RWPE2 (cell line): ENCODE data around the gene MAP7.

Source experiments
- ATAC-seq: fragments of 200-7000 bp; cut with Tn5 transposase; 3 replicates; pipeline ENCODE4 v1.9.1; 2021; ENCODE audit warnings: low read depth
- DNase-seq: peaks from one replicate; pipeline ENCODE4 v3.0.0-alpha.2; 2020; ENCODE audit warnings: low spot score
- H3K27ac ChIP-seq: fragments of 450-650 bp; 2 replicates; pipeline ENCODE4 v1.5.1; 2017; ENCODE audit warnings: mild to moderate bottlenecking; ENCODE audit not compliant: poor library complexity, severe bottlenecking
- H3K27me3 ChIP-seq: fragments of 250-450 bp; sonication (Bioruptor Pico); 2 replicates; pipeline ENCODE4 v1.5.1; 2021; ENCODE audit warnings: mild to moderate bottlenecking, moderate library complexity; ENCODE audit not compliant: insufficient read depth, poor library complexity, severe bottlenecking
- H3K36me3 ChIP-seq: fragments of 250-450 bp; sonication (Bioruptor Pico); 2 replicates; pipeline ENCODE4 v1.5.1; 2020; ENCODE audit warnings: low read depth, mild to moderate bottlenecking, moderate library complexity
- H3K4me1 ChIP-seq: fragments of 250-450 bp; sonication (Bioruptor Pico); 2 replicates; pipeline ENCODE4 v1.5.1; 2021; ENCODE audit warnings: mild to moderate bottlenecking, moderate library complexity; ENCODE audit not compliant: insufficient read depth, poor library complexity, severe bottlenecking
- H3K4me3 ChIP-seq: fragments of 250-450 bp; sonication (Bioruptor Pico); 2 replicates; pipeline ENCODE4 v1.5.1; 2021; ENCODE audit warnings: mild to moderate bottlenecking, moderate library complexity; ENCODE audit not compliant: severe bottlenecking
- H3K9me3 ChIP-seq: fragments of 250-450 bp; sonication (Bioruptor Pico); 2 replicates; pipeline ENCODE4 v1.5.1; 2021; ENCODE audit warnings: mild to moderate bottlenecking, moderate library complexity; ENCODE audit not compliant: severe bottlenecking
- TF ChIP-seq, protein P1 (sequence below): fragments of 450-650 bp; IDR thresholded peaks from one replicate; pipeline ENCODE4 v1.5.1; 2017; ENCODE audit warnings: mild to moderate bottlenecking, moderate library complexity; ENCODE audit not compliant: poor library complexity, severe bottlenecking

The MAP7 gene

GRCh38 chr6:136571496-136571895 is 21.3 kb upstream of the MAP7 start:
- ATAC-seq, result no peak

GRCh38 chr6:136571065-136571464 is 20.8 kb upstream of the MAP7 start:
- no peak for ATAC-seq
- Histone ChIP-seq H3K4me3 (no peak overlapping the region), H3K27me3 (no peaks in the 10 kb centered on the region), H3K36me3 (no peaks in the 10 kb centered on the region), H3K4me1 (no peaks in the 10 kb centered on the region), H3K9me3 (peaks cover 3% of the 10 kb centered on the region), H3K27ac (no peak overlapping the region)
- DNase-seq, result no peak
- TF ChIP-seq, protein P1, sequence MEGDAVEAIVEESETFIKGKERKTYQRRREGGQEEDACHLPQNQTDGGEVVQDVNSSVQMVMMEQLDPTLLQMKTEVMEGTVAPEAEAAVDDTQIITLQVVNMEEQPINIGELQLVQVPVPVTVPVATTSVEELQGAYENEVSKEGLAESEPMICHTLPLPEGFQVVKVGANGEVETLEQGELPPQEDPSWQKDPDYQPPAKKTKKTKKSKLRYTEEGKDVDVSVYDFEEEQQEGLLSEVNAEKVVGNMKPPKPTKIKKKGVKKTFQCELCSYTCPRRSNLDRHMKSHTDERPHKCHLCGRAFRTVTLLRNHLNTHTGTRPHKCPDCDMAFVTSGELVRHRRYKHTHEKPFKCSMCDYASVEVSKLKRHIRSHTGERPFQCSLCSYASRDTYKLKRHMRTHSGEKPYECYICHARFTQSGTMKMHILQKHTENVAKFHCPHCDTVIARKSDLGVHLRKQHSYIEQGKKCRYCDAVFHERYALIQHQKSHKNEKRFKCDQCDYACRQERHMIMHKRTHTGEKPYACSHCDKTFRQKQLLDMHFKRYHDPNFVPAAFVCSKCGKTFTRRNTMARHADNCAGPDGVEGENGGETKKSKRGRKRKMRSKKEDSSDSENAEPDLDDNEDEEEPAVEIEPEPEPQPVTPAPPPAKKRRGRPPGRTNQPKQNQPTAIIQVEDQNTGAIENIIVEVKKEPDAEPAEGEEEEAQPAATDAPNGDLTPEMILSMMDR, result no peak

More at GRCh38 chr6:136571496-136571895, 21.3 kb upstream of the MAP7 start:
- H3K27ac ChIP-seq, result no peak overlapping the region
- no peaks in the 10 kb centered on the region for H3K36me3 ChIP-seq
- H3K4me3 ChIP-seq, result no peak overlapping the region
- no peaks in the 10 kb centered on the region for H3K27me3 ChIP-seq
- no peak for DNase-seq
- TF ChIP-seq, protein P1, result no peak
- H3K9me3 ChIP-seq, result peaks cover 3% of the 10 kb centered on the region
- H3K4me1 ChIP-seq, result no peaks in the 10 kb centered on the region

GRCh38 chr6:136568129-136568528 is 17.9 kb upstream of the MAP7 start:
- DNase-seq, result no peak
- H3K4me3 ChIP-seq, result no peak overlapping the region
- H3K36me3 ChIP-seq, result no peaks in the 10 kb centered on the region
- H3K27me3 ChIP-seq, result no peaks in the 10 kb centered on the region
- H3K4me1 ChIP-seq, result peaks cover 12% of the 10 kb centered on the region
- H3K9me3 ChIP-seq, result peaks cover 3% of the 10 kb centered on the region
- TF ChIP-seq, protein P1, result no peak
- ATAC-seq, result no peak
- H3K27ac ChIP-seq, result no peak overlapping the region

- no peaks in the 10 kb centered on the region for H3K36me3 ChIP-seq
- ATAC-seq (no peak), DNase-seq (no peak)
- no peak overlapping the region for H3K27ac ChIP-seq
- H3K4me1 ChIP-seq, result peaks cover 14% of the 10 kb centered on the region
- no peaks in the 10 kb centered on the region for H3K27me3 ChIP-seq
- TF ChIP-seq, protein P1, result no peak
- no peak overlapping the region for H3K4me3 ChIP-seq
- peaks cover 3% of the 10 kb centered on the region for H3K9me3 ChIP-seq
These were observed 17.5 kb upstream of the MAP7 start for GRCh38 chr6:136567688-136568087.

DNA sequence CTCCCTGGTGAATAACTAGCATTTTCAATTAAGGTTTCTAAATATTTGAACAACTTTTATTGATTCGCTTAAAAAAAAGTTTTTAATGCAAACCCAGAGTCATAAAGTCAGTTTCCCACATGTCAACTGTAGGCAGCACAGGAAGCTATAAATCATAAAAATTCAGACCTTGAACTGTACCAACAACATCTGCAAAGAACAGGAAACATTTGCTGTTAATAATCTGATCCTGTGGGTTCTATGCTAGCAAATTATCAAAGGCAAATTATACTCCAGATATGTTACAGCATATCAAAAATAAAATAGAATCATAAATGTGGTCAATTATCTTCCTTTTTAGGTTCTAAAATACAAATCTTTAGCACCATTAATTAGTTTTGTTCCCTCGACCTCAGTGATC is 16.6 kb upstream of the MAP7 start:
- H3K9me3 ChIP-seq, result peaks cover 3% of the 10 kb centered on the region

More for the DNA sequence above, 16.6 kb upstream of the MAP7 start:
- Histone ChIP-seq H3K27me3 (no peaks in the 10 kb centered on the region), H3K36me3 (no peaks in the 10 kb centered on the region), H3K4me1 (peaks cover 14% of the 10 kb centered on the region), H3K27ac (no peak overlapping the region), H3K4me3 (no peak overlapping the region)
- TF ChIP-seq, protein P1, result no peak
- no peak for DNase-seq
- ATAC-seq, result no peak
